Colonic mucosa (tissue), 4 donors: Measurements from ENCODE around the gene DHX34. TPM values are rescaled to one million over a fixed set of nuclear protein-coding genes. Genes with fewer than 3 reads are reported as not detected.
A peak's percentile ranks its signal among the peaks of the same experiment; 100 is the strongest.

Experiments used
- DNase-seq: peaks from one replicate; pipeline ENCODE4 v3.0.0-alpha.2; 2020
- H3K27ac ChIP-seq: fragments of 200-600 bp; one replicate; pipeline ENCODE4 v1.8.0; 2021
- H3K27me3 ChIP-seq: fragments of 200-600 bp; one replicate; pipeline ENCODE4 v1.8.0; 2021
- H3K36me3 ChIP-seq: fragments of 200-600 bp; one replicate; pipeline ENCODE4 v1.8.0; 2021
- H3K4me1 ChIP-seq: fragments of 200-600 bp; one replicate; pipeline ENCODE4 v1.8.0; 2021; ENCODE audit warnings: mild to moderate bottlenecking
- H3K4me3 ChIP-seq: fragments of 200-600 bp; one replicate; pipeline ENCODE4 v1.8.0; 2021
- H3K9ac ChIP-seq, 2 donors: one replicate each; pipeline ENCODE4 v1.7.0; 2013; ENCODE audit warnings: control low read depth in 2 of 2, low read depth in 2 of 2, low read length in 2 of 2
- H3K9me3 ChIP-seq: fragments of 200-600 bp; one replicate; pipeline ENCODE4 v1.8.0; 2021
- intact Hi-C: fragments of 100-400 bp; cut with DNase I; formaldehyde crosslinking; loops from one replicate; pipeline ENCODE4 v1.14.1; 2022
- total RNA-seq, 2 donors: library from RNA; stranded (reverse); fragmentation: NEBNext Ultra II Directional in 1 of 2; extraction: Animal tissue kit (Norgen Biotek cat#: 25700) in 1 of 2; gene quantifications; one replicate each; pipeline ENCODE4 v1.2.1, GENCODE V29; 2021
- TF ChIP-seq, protein P1 (sequence below): fragments of 200-600 bp; IDR thresholded peaks from one replicate; pipeline ENCODE4 v1.8.0; 2022; ENCODE audit warnings: antibody characterized with exemption, mild to moderate bottlenecking
- donor health status: healthy.
- donor health status: DM: no; HTN: no; CAD: no.
- donor health status: DM: no; HTN: no; CAD: no.

DHX34 gene
- total RNA-seq, 2 donors from 2014 or later = 6.3 to 17.8 TPM

DNA sequence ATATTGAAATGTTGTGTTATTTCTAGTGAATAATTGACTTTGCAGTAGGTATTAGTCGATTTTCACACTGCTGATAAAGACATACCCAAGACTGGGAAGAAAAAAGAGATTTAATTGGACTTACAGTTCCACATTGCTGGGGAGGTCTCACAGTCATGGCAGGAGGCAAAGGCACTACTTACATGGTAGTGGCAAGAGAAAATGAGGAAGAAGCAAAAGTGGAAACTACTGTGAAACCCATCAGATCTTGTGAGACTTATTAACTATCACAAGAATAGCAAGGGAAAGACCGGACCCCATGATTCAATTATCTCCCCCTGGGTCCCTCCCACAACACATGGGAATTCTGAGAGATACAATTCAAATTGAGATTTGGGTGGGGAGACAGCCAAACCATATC lies 27.1 kb upstream of the DHX34 start:
- no peak for DNase-seq
- Histone ChIP-seq H3K4me3 (no peak overlapping the region), H3K27me3 (no peaks in the 10 kb centered on the region), H3K9ac (no peak overlapping the region), H3K9me3 (no peaks in the 10 kb centered on the region), H3K27ac (no peak overlapping the region), H3K36me3 (no peaks in the 10 kb centered on the region), H3K4me1 (no peaks in the 10 kb centered on the region)
- intact Hi-C loops = no loop called here
- TF ChIP-seq, protein P1, sequence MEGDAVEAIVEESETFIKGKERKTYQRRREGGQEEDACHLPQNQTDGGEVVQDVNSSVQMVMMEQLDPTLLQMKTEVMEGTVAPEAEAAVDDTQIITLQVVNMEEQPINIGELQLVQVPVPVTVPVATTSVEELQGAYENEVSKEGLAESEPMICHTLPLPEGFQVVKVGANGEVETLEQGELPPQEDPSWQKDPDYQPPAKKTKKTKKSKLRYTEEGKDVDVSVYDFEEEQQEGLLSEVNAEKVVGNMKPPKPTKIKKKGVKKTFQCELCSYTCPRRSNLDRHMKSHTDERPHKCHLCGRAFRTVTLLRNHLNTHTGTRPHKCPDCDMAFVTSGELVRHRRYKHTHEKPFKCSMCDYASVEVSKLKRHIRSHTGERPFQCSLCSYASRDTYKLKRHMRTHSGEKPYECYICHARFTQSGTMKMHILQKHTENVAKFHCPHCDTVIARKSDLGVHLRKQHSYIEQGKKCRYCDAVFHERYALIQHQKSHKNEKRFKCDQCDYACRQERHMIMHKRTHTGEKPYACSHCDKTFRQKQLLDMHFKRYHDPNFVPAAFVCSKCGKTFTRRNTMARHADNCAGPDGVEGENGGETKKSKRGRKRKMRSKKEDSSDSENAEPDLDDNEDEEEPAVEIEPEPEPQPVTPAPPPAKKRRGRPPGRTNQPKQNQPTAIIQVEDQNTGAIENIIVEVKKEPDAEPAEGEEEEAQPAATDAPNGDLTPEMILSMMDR = no peak

DNA sequence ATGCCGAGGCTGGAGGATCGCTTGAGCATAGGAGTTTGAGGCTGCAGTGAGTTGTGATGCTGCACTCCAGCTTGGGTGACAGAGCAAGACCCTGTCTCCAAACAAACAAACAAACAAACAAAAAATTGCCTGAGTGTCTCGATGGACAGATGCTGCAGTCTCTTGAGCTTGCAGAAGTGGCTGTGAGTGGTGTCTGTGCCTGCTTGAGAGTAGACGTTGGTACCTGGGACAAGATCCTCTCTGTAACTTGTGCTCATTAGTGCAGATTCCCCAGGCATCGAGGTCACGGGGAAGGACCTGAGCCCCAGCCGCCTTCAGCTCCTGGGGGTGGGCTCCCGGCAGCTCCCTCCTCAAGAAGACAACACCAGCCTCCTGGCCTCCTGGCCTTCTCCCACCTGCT lies 25.7 kb upstream of the DHX34 start:
- Histone ChIP-seq H3K9ac (no peak overlapping the region), H3K27me3 (no peaks in the 10 kb centered on the region), H3K4me3 (no peak overlapping the region), H3K4me1 (no peaks in the 10 kb centered on the region), H3K36me3 (no peaks in the 10 kb centered on the region), H3K27ac (no peak overlapping the region), H3K9me3 (no peaks in the 10 kb centered on the region)
- TF ChIP-seq, protein P1 = no peak
- DNase-seq = no peak
- intact Hi-C loops = no loop called here

DNA sequence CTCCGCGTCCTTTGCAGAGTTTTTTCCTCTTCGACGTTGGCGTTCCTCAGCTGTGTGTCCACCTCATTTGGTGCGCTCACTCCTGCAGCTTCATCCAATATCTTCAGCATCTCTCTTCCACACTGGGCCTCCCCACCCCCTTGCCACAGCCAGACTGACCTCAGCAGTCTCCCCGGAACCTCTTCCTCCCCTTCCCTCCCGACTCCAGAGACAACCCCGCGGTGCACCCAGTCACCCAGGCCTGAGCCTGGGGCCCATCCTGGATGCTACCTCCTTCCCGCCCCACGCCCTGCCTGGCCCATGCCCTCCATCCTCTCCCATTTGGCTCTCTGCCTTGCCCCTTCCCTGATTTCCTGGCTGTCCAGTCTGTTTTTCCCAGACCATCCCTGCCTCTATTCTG lies 25.2 kb upstream of the DHX34 start:
- TF ChIP-seq, protein P1 = no peak
- Histone ChIP-seq H3K9me3 (no peaks in the 10 kb centered on the region), H3K4me1 (no peaks in the 10 kb centered on the region)

DNA sequence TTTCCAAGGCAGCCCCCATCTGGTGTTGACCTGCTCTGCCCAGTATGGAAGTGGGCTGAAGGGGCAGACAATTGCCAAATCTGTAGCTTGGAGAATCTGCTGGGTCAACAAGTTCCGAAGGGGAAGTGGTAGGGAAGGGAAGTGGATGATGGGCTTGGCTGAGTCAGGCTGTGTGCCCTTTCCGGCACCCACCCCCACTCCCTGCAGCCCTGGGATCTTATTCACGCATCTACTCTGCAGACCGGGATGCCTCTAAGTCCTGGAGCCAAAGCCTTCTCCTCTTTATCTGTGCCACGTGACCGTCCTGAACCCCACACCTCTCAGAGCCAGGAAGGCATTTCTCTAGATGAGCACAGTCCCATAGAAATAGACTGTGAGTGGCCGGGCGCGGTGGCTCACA lies 24.6 kb upstream of the DHX34 start:
- H3K36me3 ChIP-seq = no peaks in the 10 kb centered on the region
- no peak for DNase-seq

More for the DNA sequence above, 25.2 kb upstream of the DHX34 start:
- DNase-seq = no peak
- Histone ChIP-seq H3K4me3 (no peak overlapping the region), H3K36me3 (no peaks in the 10 kb centered on the region), H3K27me3 (no peaks in the 10 kb centered on the region), H3K27ac (peak overlapping the region; percentile 17), H3K9ac (no peak overlapping the region)
- intact Hi-C loops = no loop called here

DNA sequence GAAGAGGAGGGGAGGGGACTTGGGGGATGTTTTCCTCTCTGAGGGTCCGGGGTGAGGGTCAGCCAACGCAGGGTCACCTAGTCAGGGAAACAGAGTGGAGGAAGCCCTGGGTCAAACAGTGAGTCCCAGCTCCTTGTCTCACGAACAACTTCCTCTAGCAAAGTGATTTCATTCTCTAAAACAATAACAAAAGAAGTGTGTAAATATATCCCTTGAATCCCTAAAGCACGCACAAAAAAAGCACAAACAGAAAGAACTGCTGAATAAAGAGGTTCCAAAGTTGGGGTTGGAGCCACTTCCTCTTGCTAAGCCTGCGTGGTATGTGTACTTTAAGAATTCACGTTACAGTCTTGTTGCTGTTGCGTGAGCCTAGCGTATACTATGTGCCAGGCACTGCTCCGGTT lies 18.6 kb upstream of the DHX34 start:
- intact Hi-C loops = no loop called here
- Histone ChIP-seq H3K27me3 (no peaks in the 10 kb centered on the region), H3K4me1 (no peaks in the 10 kb centered on the region), H3K36me3 (no peaks in the 10 kb centered on the region), H3K27ac (peak overlapping the region; percentile 37), H3K9ac (no peak overlapping the region), H3K4me3 (no peak overlapping the region), H3K9me3 (no peaks in the 10 kb centered on the region)
- TF ChIP-seq, protein P1 = no peak
- DNase-seq = no peak

More for the DNA sequence above, 24.6 kb upstream of the DHX34 start:
- Histone ChIP-seq H3K4me3 (no peak overlapping the region), H3K4me1 (no peaks in the 10 kb centered on the region), H3K9ac (no peak overlapping the region), H3K9me3 (no peaks in the 10 kb centered on the region), H3K27me3 (no peaks in the 10 kb centered on the region), H3K27ac (peak overlapping the region; percentile 17)
- TF ChIP-seq, protein P1 = no peak
- intact Hi-C loops = no loop called here

DNA sequence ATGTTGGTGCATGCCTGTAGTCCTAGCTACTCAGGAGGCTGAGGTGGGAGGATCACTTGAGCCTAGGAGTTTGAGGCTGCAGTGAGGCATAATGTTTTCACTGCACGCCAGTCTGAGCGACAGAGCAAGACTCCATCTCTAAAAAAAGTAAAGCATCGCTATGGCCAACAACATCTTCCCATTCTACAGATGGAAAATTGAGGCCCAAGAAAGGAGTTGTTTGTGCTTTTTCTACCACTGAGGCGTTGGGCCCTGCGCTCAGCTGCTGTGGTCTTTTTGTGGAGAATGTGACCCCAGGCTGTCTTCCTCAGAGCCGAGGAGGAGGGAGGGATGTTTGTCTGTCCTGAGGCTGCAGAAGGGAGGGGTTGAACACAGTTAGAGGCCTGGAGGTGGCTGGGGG lies 17.6 kb upstream of the DHX34 start:
- Histone ChIP-seq H3K27ac (no peak overlapping the region), H3K9ac (no peak overlapping the region), H3K4me1 (no peaks in the 10 kb centered on the region), H3K27me3 (no peaks in the 10 kb centered on the region), H3K36me3 (no peaks in the 10 kb centered on the region), H3K9me3 (no peaks in the 10 kb centered on the region), H3K4me3 (no peak overlapping the region)
- intact Hi-C loops = no loop called here
- TF ChIP-seq, protein P1 = no peak
- no peak for DNase-seq
